Stimulated activated CD8-positive, alpha-beta memory T cell treated with anti-CD3 and anti-CD28 coated beads, Interleukin-4, amount 100 ng/mL, for 48 hours (primary cell): ENCODE data around the gene FBN1.

ENCODE experiments used
- DNase-seq: peaks from one replicate; pipeline ENCODE4 v3.0.0-alpha.2; 2020

The FBN1 gene

DNA sequence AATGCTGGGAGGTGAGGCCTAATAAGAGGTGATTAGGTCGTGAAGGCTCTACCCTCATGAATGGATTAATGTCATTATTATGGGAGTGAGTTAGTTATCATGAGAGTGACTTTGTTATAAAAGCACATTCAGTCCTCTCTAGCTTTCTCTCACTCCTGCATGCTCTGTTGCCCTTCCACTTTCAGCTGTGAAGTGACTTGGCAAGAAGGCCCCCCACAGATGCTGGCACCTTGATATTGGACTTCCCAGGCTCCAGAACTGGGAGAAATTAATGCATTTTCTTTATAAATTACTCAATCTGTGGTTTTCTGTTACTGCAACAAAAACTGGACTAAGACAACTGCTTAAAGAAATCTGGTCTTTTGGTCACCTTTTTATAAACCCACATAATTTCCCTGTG is 144.3 kb downstream of the FBN1 start:
- no peak for DNase-seq

DNA sequence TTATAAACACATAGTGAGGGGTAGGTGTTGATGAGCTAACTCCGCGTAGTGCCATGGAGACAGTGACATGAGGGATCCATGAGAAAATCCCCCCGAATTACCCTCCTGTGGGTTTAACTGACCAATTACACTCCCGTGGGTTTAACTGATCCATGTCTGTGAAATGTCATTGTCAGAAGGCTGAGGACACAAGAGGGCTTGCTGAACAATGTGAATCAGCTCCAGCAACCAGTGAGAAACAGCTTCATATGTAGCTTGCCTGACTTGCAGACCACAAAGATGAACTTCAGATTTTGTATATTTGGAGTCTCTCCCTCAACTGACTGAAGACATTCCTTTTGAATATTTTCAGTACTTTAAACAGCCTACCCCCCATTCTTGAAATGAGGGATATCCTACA is 144.9 kb downstream of the FBN1 start:
- DNase-seq = no peak

DNA sequence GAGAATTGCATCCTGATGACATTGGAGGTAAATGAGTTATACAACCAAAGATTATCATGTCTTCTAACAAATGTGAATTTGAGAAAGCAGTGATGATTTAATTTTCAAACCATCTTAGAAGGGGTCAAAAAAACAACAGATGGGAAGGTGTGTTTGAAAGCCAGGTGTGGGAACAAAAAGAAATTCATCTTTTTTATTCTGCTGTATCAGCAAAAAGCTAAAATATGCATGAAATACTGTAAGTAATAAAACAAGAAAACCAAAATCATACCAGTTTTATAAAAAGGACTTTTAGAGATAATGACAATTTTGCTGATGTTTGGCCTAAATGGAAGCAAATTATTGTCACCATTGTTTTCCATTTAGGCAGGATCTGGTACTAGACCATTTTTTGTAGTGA is 145.5 kb downstream of the FBN1 start:
- DNase-seq = no peak

DNA sequence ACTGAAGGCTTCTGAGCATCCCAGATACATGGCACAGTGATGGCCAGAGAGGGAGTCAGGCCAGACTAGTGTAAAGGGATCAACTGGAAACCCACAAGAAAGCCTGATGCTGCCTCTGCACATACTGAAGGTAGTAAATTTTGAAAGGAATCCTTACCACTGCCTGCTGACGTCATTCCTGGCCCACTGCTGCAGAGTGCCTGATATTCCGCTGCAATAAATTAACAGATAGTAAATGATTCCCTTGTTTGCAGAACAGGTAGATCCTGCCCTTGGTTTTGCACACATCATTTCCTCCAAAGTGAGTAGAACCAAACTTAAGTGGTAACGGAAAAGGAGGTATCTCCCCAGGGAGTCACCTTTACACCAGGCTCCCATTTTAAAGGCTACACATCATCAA is 146.7 kb downstream of the FBN1 start:
- no peak for DNase-seq

DNA sequence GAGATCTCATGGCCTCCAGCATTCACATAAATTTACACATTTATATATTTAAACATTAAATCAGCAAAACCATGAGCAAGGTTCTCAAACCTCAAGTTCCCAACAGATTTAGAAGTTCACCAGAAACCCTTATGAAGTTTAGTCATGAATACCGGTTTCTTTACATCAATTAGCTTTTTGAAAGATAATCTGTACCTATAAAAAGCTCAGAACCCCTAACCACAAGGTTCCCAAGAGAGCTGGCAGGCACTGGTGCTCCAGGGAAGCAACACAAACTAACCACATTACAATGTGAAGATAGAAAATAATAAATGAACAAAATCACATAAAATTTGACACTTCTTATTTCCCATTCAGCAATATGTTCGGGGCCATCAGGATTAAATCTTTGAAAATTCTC is 150.9 kb downstream of the FBN1 start:
- DNase-seq = no peak

DNA sequence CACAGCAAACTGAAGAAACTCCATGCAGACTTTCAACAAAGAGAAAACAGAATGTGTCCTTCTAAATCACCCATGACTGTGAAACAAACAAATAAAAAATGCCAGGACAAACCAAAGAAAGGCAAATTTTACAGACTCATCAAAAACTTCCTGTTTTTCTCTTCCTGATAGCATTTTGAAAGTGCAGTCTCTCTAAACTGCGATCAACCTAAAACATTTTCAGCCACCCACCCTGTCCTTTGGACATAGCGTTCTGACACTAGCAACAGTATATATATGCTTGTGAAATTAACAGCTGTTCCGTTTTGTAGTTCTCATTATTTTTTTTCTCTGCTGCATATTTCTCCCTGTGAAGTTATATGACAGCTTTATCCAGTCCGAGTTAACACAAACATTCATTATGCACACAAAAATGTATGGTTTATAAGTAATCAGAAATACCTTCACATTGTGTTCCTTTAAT is 151.7 kb downstream of the FBN1 start:
- no peak for DNase-seq

DNA sequence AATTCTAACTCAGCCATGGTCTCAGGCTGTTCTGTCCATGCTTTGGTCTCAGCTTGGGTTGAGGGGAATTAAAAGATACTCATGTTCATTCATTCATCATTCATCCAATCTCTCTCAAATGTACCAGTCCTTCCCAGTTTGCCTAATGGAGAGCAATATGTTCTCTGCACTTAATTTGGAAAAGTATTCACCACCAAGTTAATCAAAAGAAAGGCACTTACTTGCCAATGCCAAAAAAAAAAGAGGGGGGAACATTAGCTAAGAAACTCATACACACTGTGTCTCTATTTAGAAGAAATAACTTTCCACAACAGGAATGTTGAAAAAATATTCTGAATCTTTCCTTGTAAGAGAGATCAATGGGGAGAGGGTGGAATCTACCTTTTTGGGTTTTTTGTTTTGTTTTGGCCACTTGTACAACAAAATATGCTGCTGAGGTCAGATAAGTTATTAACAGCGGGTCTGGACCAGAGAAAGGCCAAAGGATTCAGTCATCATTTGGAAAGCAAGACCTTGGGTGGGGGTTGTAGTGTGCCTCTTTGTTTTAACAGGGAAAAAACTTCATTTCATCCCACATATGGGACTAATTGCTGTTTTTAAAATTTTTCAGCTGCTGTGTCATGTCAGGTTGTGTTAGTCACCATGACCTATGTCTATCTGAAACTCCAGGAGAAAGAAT is 152.3 kb downstream of the FBN1 start:
- no peak for DNase-seq

DNA sequence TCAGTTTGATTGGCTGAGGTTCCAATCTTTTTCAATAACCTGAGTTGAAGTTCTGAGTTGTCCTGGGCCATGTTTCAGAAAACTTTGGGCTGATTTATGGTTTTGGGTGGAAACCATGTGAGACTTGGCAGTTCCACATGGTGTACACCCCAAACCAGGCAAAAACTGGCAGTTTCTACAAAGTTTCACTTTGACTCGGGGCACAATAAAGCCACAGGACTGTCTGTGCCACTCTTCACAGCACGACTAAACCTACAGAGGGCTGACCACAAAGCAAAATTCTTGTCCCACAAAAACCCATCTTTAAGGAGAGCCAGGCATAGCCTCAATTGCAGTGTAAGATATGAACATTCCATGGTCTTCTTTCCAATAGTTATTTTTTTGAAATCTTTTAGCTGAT is 159.3 kb downstream of the FBN1 start:
- no peak for DNase-seq

DNA sequence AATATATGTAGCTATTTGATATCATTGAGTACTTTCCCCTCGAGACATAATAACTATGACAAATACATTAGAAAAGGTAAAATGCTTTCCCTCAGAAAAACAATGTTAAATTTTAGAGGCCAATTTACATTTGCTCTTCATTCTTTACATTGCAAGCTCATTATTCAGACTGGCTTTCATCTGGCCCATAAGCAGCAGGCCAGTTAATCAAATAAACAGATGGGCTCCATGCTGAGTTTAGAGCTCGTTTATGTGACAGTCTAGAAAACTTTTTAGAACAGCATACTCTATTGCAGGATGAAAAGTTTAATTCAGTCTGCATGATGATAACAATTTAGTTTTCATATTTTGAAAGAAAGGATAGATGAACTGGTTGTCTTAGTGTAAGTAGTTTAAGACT is 163.7 kb downstream of the FBN1 start:
- DNase-seq = no peak

DNA sequence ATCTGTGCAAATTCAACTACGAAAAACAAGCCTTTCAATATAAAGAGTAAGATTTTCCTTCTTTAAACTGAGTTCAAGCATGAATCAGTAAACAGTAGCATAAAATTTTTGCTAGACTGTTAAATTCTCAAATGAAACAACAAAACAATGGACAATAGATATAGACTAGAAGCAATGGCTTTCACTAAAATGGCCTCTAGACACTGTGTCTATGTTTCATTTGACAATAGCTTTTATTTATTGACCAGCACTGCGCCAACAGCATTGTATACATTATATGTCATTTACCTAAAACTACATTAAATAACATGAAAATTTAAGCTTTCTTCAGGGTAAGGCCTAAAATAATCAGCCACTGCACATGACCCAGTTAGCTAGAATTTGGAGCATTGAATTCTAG is 165.8 kb downstream of the FBN1 start:
- no peak for DNase-seq

DNA sequence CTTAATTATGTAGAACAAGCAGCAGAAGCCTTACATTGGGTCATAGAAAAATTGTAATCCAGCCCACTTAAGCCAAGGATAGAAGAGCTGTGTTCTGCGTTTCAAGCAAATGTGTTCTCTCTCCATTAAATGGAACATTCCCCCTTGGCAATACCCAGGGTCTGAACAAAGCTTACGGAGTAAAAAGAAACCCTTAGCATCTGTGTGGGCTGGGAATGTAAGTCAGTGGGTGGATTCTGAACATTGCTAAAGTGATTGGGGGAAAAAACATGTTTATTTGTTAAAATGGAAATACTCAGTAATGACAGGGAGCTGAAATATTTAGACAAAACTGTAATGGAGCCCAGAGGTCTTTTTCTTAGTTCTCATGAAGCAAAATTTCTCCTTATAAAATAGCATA is 166.9 kb downstream of the FBN1 start:
- DNase-seq = no peak

DNA sequence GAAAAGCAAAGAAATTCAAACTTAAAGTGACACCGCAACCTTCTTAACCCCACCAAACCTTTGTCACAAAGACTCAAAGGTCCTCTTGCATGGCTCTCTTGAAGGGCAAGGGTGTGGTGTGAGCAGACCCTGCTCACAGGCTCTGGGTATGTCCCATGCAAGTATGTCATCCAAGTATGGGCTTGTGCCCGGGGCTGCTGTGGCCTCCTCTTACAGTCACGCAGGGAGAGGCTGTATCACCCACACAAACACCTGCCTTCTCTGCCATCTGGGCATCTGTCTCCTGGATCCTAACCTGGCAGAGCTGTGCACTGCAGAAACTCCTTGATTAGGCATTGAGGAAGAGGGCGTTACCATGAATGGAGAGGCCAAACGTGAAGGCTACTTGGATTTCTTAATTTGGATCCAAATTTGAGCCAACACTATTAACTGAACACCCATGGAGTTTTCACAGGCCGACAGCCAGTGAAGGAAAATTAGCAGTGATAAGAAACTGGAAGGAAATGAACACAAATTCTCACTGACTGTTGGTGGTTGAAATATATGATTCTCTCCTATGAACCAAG is 167.6 kb downstream of the FBN1 start:
- DNase-seq = no peak

DNA sequence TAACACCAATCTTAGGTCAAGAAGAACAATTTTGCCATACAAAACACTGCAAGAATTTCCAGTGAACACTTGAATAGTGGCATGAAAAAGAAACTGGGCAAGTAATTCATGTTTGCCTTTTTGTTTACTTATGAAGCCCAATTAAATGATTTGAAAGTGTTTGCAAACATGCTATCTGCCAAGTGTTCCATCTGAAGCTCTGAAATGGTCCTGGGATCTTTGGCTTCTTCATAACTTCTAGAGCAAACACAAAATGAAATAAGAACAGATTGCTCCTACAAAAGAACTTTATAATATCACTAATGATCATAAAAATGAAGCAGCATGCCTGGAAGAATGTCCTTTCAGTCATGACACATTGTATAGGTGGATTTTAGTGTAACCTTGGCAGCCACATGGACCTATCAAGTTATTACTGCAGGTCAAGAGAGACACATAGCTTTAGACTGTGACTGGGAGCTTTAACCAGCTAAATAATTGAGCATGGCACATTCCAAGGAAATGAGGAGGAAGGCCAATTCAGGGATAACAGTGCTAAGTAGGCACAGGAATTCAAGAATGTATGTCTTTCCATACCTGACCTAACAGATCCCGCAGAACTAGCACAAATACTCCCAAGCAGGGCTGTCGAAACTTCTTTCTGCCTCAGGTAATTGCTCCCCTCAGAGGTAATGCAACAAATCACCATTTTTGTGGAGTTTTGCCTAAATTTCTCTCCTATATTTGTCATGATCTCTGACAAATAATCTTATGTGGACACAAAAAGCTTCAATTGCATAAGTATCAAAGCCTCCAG is 169.7 kb downstream of the FBN1 start:
- DNase-seq = no peak

DNA sequence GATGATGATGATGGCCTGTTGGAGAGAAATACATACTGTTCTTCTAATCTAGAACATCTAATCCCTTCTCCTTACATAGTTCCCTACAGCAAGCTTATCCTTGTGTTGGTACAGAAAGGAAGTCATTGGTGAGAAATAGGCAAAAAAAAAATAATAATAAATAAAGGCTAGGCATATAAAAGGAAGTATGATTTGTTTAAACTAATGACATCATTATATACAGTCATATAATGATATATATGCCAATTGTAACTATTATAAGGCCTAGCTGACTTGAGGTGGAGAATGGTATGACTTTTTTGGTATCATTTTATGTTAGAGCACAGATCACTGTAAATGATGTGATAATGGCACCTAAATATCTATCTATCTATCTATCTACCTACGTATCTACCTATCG is 171.8 kb downstream of the FBN1 start:
- DNase-seq = no peak

DNA sequence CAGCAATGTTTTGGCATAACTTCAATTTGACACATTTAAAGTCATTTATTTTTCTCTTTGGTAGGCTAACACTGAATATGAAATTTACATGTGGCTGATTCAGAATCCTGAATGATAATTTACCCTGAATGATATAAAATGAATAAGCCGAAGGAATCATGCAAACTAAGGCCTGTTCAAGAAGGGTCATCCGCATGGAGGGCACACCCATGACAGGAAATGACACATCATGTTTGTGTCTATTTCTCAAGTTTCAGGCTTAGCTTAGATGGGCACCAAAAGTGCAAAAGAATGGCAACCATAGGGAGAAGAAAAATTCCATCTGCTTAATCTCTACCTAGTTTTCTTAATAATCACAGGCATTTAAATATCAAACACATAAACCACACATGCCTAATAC is 172.8 kb downstream of the FBN1 start:
- no peak for DNase-seq

DNA sequence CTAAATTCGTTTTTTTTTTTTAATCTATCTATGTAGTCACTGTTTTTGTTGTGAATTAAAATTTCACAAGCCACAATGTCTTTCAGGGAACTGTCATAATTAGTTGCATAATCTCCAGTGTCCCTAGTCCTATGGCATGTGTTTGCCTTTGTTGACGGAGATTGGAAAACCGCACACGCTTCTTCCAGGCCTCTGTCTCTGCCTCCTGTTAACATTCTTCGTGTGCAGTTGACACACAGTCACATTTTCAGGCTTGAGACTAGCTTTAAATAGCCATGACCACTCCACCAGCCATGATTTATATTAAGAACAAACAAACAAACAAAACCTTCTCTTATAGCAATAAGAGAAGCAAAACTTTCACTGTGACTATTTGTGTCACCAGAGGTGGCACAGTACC is 174.4 kb downstream of the FBN1 start:
- no peak for DNase-seq

DNA sequence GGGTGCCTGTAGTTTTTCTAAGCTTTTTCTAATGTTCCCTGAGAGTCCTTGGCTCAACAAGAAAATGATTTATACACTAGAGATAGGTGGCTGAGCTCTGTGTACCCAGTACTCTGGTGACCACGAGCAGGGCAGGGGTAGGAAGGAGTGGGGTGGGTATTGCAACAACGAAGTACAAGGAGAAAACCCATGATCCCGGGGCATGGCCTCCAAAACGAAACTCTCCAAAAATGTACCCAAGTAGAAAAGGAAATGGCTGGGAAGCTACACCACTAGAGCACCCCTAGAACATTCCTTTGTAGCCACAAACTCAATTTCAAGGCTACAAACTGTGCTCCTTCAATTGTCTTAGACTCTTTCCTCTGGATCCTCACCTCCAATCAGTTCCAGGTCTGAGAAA is 175.4 kb downstream of the FBN1 start:
- no peak for DNase-seq

DNA sequence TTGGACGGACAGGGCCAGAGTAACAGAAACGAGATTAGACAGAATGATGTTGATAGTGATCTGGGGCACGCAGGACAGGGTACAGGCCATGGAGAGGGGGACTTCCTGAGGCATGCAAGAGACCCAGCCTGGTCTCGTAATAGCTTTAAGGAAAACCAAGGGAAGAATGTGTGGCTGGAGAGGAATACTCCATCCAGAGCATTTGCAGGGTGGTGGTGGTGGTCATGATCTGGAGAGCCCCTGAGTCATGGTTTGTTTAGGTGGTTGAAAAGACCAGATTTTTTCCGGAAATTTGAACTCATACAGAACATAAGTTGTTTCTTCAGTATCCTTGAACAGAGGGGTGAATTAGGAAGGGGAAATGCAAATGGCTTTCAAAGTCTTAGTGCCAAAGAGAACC is 175.8 kb downstream of the FBN1 start:
- DNase-seq = no peak

DNA sequence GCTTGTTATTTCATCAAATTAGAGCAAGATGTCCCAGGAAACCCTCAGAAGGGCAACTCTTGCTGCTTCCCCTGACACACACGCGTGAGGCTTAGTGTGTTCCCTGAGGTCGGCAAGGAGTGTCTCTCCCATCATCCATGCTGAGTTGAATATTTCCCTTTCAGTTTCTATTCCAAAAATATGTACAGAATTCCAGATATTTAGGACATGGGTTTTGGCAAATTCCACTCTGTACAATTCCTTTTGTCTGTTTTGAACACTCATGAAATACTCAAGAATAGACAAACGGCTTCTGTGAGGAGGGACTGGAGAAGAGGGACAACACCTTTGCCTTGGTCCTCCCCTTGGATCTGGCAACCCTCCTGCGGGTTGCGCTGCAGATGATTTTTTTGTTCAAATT is 176.2 kb downstream of the FBN1 start:
- no peak for DNase-seq

DNA sequence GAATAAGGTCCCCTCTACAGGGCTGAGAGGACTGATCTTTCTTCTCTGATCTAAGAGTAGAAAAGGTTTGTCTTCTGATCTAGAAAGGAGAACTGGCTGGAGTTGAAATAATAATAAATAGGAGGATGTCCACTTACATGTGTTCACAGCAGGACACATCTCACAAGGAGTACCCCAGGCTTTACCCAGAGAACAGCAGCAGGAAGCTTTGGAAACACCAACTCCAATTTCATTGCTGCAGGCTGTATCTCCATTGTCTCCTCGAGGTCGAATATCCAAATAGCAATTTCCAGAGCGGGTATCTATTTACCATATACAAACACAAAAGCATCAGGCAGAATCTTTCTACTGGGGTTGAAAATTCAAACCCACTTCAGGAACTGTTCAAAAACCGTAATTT is 177.7 kb downstream of the FBN1 start:
- no peak for DNase-seq

DNA sequence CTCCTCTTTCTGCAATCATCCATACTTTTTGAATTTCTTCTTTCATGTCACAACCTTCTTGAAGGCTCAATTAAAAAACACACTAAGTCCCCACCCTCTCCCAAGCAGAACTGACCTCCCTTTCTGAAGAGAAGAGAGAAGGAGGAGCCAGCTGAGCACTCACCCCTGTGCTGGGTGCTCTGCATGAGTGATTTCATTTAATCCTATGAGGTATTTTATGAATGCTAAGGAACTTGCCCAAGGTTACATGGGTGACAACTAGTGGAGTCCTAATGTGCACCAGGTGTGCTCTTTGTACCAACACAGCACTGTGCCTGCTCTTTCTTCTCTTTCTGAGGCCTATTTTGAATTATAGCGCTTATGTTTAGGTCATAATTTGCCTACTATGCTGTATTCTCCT is 178.7 kb downstream of the FBN1 start:
- DNase-seq = no peak

DNA sequence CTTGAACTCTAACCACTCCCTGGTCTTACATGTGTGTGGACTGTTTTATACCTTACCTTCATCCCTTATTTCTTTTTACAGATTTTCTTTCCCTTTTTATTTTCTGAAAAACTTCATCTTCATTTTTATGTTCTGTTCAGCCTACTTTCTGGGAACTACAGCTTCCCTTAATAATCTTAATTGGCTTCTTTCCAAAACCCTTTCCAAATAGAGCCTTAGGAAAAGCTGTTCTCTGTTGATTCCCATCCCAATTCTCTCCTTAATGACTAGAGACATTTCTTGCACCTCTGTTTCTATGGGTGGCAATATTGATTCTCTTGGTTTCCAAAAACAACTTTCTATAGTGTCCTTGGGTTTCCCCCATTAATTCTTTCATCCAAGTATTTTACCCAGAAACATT is 179.4 kb downstream of the FBN1 start:
- no peak for DNase-seq

DNA sequence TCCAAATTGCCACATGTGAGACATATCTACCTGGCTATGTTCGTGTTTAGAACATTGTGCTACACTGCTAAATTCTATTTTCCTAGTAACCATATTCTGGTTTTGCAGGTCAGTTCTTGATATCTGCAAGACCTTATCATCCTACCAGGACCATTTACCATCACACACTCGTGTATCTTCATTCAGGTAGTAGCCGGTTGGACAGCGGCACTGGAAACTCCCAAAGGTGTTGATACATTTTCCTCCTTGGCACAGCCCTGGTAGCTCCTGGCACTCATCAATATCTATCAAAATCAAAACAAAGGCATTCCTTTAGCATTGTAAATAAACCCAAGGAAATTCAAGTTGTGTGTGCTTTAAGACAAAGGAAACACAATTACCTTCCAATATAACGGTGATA is 180.1 kb downstream of the FBN1 start:
- no peak for DNase-seq

DNA sequence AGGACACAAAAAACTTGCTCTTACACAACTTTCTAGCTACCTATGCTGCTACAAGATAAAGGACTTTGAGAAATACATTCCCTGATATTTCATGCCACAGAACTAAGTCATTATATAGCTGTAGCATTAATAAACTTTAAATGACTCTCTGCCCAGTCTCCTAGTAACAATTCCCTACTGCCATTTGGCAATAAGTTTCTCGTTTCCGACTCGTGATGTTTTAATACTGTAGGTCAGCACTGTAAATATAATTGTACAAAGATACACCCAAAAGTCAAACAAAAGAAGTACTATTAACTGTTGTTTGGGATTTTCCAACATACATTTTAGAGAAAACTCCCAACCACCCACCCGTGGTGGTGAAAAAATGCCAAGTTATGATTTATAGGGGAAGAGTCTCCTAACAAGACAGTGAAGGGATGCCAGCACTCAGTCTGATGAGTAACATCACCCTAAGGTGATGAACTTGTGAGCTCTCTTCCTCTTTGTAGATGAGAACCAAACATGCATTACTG is 182.1 kb downstream of the FBN1 start:
- no peak for DNase-seq
